ENCODE results near the gene S100A13.

DNA sequence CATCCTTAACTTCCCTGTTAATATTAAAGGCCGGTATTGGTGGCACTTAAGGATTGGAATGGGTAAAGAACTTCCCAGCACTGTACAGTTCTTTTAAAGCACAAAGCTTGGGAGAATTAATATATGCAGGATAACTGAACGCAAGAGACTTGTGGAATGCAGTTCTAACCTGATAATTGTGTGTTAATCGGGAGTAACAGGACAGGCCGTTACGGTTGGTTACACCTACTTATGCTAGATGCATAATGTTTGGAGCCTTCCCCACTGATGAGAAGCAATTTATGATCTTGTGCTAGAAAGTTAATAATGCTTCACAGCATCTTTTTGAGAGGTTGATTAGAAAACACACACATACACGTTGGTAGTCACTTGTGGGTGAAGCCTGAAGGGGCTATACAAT, 13.6 kb upstream of the S100A13 start:
- TF ChIP-seq, protein P1, sequence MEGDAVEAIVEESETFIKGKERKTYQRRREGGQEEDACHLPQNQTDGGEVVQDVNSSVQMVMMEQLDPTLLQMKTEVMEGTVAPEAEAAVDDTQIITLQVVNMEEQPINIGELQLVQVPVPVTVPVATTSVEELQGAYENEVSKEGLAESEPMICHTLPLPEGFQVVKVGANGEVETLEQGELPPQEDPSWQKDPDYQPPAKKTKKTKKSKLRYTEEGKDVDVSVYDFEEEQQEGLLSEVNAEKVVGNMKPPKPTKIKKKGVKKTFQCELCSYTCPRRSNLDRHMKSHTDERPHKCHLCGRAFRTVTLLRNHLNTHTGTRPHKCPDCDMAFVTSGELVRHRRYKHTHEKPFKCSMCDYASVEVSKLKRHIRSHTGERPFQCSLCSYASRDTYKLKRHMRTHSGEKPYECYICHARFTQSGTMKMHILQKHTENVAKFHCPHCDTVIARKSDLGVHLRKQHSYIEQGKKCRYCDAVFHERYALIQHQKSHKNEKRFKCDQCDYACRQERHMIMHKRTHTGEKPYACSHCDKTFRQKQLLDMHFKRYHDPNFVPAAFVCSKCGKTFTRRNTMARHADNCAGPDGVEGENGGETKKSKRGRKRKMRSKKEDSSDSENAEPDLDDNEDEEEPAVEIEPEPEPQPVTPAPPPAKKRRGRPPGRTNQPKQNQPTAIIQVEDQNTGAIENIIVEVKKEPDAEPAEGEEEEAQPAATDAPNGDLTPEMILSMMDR (conservative IDR thresholded peaks at IDR 0.05; ENCODE audit: low read depth, low read length): no peak
- TF ChIP-seq EZH2 (IDR thresholded peaks at IDR 0.05; ENCODE audit: low read length, unreplicated experiment) (no peak), EZH2phosphoT487 (IDR thresholded peaks at IDR 0.05; ENCODE audit: borderline replicate concordance, low read length) (no peak)

Data from PC-3 (cell line).